GM12878 (cell line): ENCODE results near the gene CCK. TPM values are rescaled to one million over a fixed set of nuclear protein-coding genes. Genes with fewer than 3 reads are reported as not detected.

Experiments used
- polyA plus RNA-seq, 11 experiments: library from polyadenylated mRNA; depleted of rRNA in 4 of 11; unstranded in 6 of 11; stranded (reverse) in 5 of 11; fragments of >200 nt; fragmentation: Nextera tagmentation in 4 of 11; fragmentation: Illumina TruSeq in 1 of 11; extraction: Ambion mirVana in 4 of 11; extraction: Trizol in 1 of 11; gene quantifications; 1 replicate in 1 of 11; 2 replicates in 10 of 11; pipeline versions ENCODE4 v1.2.1 to v1.2.3, GENCODE V29; 2011 to 2016; ENCODE audit warnings: inconsistent platforms in 2 of 11, missing spikeins in 2 of 11, low read depth in 1 of 11
- small RNA-seq: library from RNA; depleted of rRNA; stranded (forward); fragments of <200 nt; gene quantifications from one replicate; pipeline ENCODE3, GENCODE V24; 2014
- total RNA-seq, 4 experiments: library from RNA; depleted of rRNA in 3 of 4; stranded (reverse); fragments of >200 nt in 3 of 4; fragmentation: Illumina TruSeq in 1 of 4; extraction: Trizol in 1 of 4; gene quantifications; 2 replicates each; pipeline versions ENCODE4 v1.2.1 to v1.2.3, GENCODE V29; 2013 to 2021

Gene CCK
- total and polyA plus RNA-seq, 10 of the 15 experiments (the other 5 are each of a cell fraction or from before 2014, with no cell fraction given) = not detected

Small RNA genes within 50 kb of the gene (small RNA-seq; reads per million reads assigned to genes)
- not detected for gene RNU4-78P

Other genes with a start within 250 kb of the CCK start
- gene TRAK1, start 174.8 kb downstream of the CCK start, total RNA-seq (2014; rRNA removed) = 29.4 and 32.0 TPM in 2 replicates
- gene TRAK1, start 174.8 kb downstream of the CCK start, total RNA-seq (2014; rRNA removed; fragmentation: Illumina TruSeq; extraction: Trizol) = 20.6 and 22.2 TPM in 2 replicates
- 43.1 and 46.2 TPM in 2 replicates for gene TRAK1, start 174.8 kb downstream of the CCK start, total RNA-seq (2021)
- gene TRAK1, start 174.8 kb downstream of the CCK start, polyA plus RNA-seq (2011; rRNA removed) = 18.7 and 25.2 TPM in 2 replicates
- 23.9 and 28.3 TPM in 2 replicates for gene TRAK1, start 174.8 kb downstream of the CCK start, polyA plus RNA-seq (2014; fragmentation: Illumina TruSeq; extraction: Trizol)
- 1 to 10 TPM; 6.6 to 6.7 TPM for gene TRAK1, start 174.8 kb downstream of the CCK start, polyA plus RNA-seq (2014; fragmentation: Nextera tagmentation; extraction: Ambion mirVana)
- gene TRAK1, start 174.8 kb downstream of the CCK start, polyA plus RNA-seq (2014; rRNA removed) = 32.1 and 32.3 TPM in 2 replicates
- 1 to 10 TPM; 7.2 to 9.8 TPM for gene TRAK1, start 174.8 kb downstream of the CCK start, polyA plus RNA-seq (2016; fragmentation: Nextera tagmentation; extraction: Ambion mirVana)
- gene LYZL4, start 144.4 kb upstream of the CCK start, total RNA-seq (2014; rRNA removed) = 0.11 TPM in 1 of 2 replicates, not detected in the other
- not detected in 2 replicates for gene LYZL4, start 144.4 kb upstream of the CCK start, total RNA-seq (2014; rRNA removed; fragmentation: Illumina TruSeq; extraction: Trizol)
- gene LYZL4, start 144.4 kb upstream of the CCK start, total RNA-seq (2021) = not detected in 2 replicates
- gene LYZL4, start 144.4 kb upstream of the CCK start, polyA plus RNA-seq (2011; rRNA removed) = 0.40 TPM in 1 of 2 replicates, not detected in the other
- gene LYZL4, start 144.4 kb upstream of the CCK start, polyA plus RNA-seq (2014; fragmentation: Illumina TruSeq; extraction: Trizol) = not detected in 2 replicates
- under 1 TPM in 1 of 2 experiments, not detected in 1; 0.11 TPM for gene LYZL4, start 144.4 kb upstream of the CCK start, polyA plus RNA-seq (2014; fragmentation: Nextera tagmentation; extraction: Ambion mirVana)
- gene LYZL4, start 144.4 kb upstream of the CCK start, polyA plus RNA-seq (2014; rRNA removed) = 0.10 TPM in 1 of 2 replicates, not detected in the other
- gene LYZL4, start 144.4 kb upstream of the CCK start, polyA plus RNA-seq (2016; fragmentation: Nextera tagmentation; extraction: Ambion mirVana) = not detected
- gene VIPR1, start 236.5 kb upstream of the CCK start, total RNA-seq (2014; rRNA removed) = not detected in 2 replicates
- gene VIPR1, start 236.5 kb upstream of the CCK start, total RNA-seq (2014; rRNA removed; fragmentation: Illumina TruSeq; extraction: Trizol) = not detected in 2 replicates
- 0.18 and 0.29 TPM in 2 replicates for gene VIPR1, start 236.5 kb upstream of the CCK start, total RNA-seq (2021)
- not detected in 2 replicates for gene VIPR1, start 236.5 kb upstream of the CCK start, polyA plus RNA-seq (2011; rRNA removed)
- gene VIPR1, start 236.5 kb upstream of the CCK start, polyA plus RNA-seq (2014; fragmentation: Illumina TruSeq; extraction: Trizol) = 0.03 TPM in 1 of 2 replicates, not detected in the other
- not detected for gene VIPR1, start 236.5 kb upstream of the CCK start, polyA plus RNA-seq (2014; fragmentation: Nextera tagmentation; extraction: Ambion mirVana)
- 0.04 and 0.28 TPM in 2 replicates for gene VIPR1, start 236.5 kb upstream of the CCK start, polyA plus RNA-seq (2014; rRNA removed)
- gene VIPR1, start 236.5 kb upstream of the CCK start, polyA plus RNA-seq (2016; fragmentation: Nextera tagmentation; extraction: Ambion mirVana) = under 1 TPM in 1 of 2 experiments, not detected in 1; 0.07 TPM